DOHH2 (cell line): ENCODE results near the gene RPTOR.

Experiments
- H3F3A ChIP-seq: fragments of 200-600 bp; sonication (generic), shearing (Covaris generic); 2 replicates; pipeline ENCODE4 v1.6.0; 2016; ENCODE audit warnings: antibody characterized with exemption, mild to moderate bottlenecking; ENCODE audit not compliant: control insufficient read depth, insufficient read depth
- H3K27ac ChIP-seq: fragments of 200-600 bp; sonication (generic); 2 replicates; pipeline ENCODE4 v1.5.1; 2014; ENCODE audit warnings: low read depth, mild to moderate bottlenecking, low read length, moderate library complexity
- H3K27me3 ChIP-seq: fragments of 200-600 bp; sonication (generic); 2 replicates; pipeline ENCODE4 v1.6.1; 2014; ENCODE audit warnings: mild to moderate bottlenecking, low read length, mixed read lengths; ENCODE audit not compliant: control insufficient read depth
- H3K36me3 ChIP-seq: fragments of 200-600 bp; sonication (generic); 2 replicates; pipeline ENCODE4 v1.6.1; 2014; ENCODE audit warnings: mild to moderate bottlenecking, low read length, moderate library complexity, mixed read lengths; ENCODE audit not compliant: control insufficient read depth
- H3K4me1 ChIP-seq: fragments of 200-600 bp; sonication (generic); 2 replicates; pipeline ENCODE4 v1.6.1; 2014; ENCODE audit warnings: mild to moderate bottlenecking, low read length, mixed read lengths; ENCODE audit not compliant: control insufficient read depth
- H3K4me2 ChIP-seq: fragments of 200-600 bp; sonication (generic); 2 replicates; pipeline ENCODE4 v1.6.0; 2014; ENCODE audit warnings: mild to moderate bottlenecking, low read length, moderate library complexity
- H3K4me3 ChIP-seq: fragments of 200-600 bp; sonication (generic); 2 replicates; pipeline ENCODE4 v1.5.1; 2014; ENCODE audit warnings: mild to moderate bottlenecking, low read length, mixed read lengths
- H3K79me2 ChIP-seq: fragments of 200-600 bp; sonication (generic); 2 replicates; pipeline ENCODE4 v1.6.1; 2014; ENCODE audit warnings: mild to moderate bottlenecking, low read length, mixed read lengths; ENCODE audit not compliant: control insufficient read depth
- H3K9me2 ChIP-seq: fragments of 200-600 bp; sonication (generic); replicated peaks from 2 replicates; pipeline ENCODE4 v1.6.1; 2014; ENCODE audit warnings: mild to moderate bottlenecking, low read length, mixed read lengths; ENCODE audit not compliant: control insufficient read depth
- H3K9me3 ChIP-seq: fragments of 200-600 bp; sonication (generic); 2 replicates; pipeline ENCODE4 v1.6.1; 2014; ENCODE audit warnings: antibody characterized with exemption, low read length, mixed read lengths; ENCODE audit not compliant: control insufficient read depth, insufficient read depth
- H4K20me1 ChIP-seq: fragments of 200-600 bp; sonication (generic); 2 replicates; pipeline ENCODE4 v1.6.0; 2014; ENCODE audit warnings: low read depth, mild to moderate bottlenecking, antibody characterized with exemption, low read length, moderate library complexity; ENCODE audit not compliant: control insufficient read depth, insufficient read depth
- CTCF ChIP-seq: fragments of 200-600 bp; sonication (generic); IDR thresholded peaks from one replicate; pipeline ENCODE4 v1.5.1; 2014; ENCODE audit warnings: antibody characterized with exemption, mild to moderate bottlenecking, low read depth, low read length; ENCODE audit not compliant: poor library complexity, severe bottlenecking
- EZH2phosphoT487 ChIP-seq: fragments of 200-600 bp; sonication (generic); IDR thresholded peaks from 2 replicates; pipeline ENCODE4 v1.6.1; 2017; ENCODE audit warnings: borderline replicate concordance, mild to moderate bottlenecking, antibody characterized with exemption, low read length, moderate library complexity, mixed read lengths

The RPTOR gene

GRCh38 chr17:80923211-80924110, 378.8 kb downstream of the RPTOR start:
- no peak overlapping the region for H3K4me3 ChIP-seq
- H4K20me1 ChIP-seq = no peaks in the 10 kb centered on the region
- H3F3A ChIP-seq = no peaks in the 10 kb centered on the region
- no peaks in the 10 kb centered on the region for H3K9me3 ChIP-seq
- no peaks in the 10 kb centered on the region for H3K27me3 ChIP-seq
- H3K4me1 ChIP-seq = no peaks in the 10 kb centered on the region
- no peaks in the 10 kb centered on the region; the same call in 1 of the 2 replicates for H3K36me3 ChIP-seq
- H3K9me2 ChIP-seq = no peaks in the 10 kb centered on the region
- no peak overlapping the region for H3K27ac ChIP-seq
- no peaks in the 10 kb centered on the region for H3K79me2 ChIP-seq
- TF ChIP-seq EZH2phosphoT487 = no peak
- TF ChIP-seq CTCF = no peak
- H3K4me2 ChIP-seq = no peak overlapping the region

- no peak overlapping the region for H3K27ac ChIP-seq
- H3K9me2 ChIP-seq = no peaks in the 10 kb centered on the region
- no peak overlapping the region for H3K4me2 ChIP-seq
Observed at GRCh38 chr17:80924111-80924806, 379.6 kb downstream of the RPTOR start.

GRCh38 chr17:80924807-80925610, 380.4 kb downstream of the RPTOR start:
- Histone ChIP-seq H3K4me3 (no peak overlapping the region), H3K9me2 (no peaks in the 10 kb centered on the region), H4K20me1 (no peaks in the 10 kb centered on the region), H3K9me3 (no peaks in the 10 kb centered on the region), H3K27ac (no peak overlapping the region), H3K4me2 (no peak overlapping the region), H3K4me1 (no peaks in the 10 kb centered on the region), H3K36me3 (peaks cover 2% of the 10 kb centered on the region; the same call in 1 of the 2 replicates), H3F3A (no peaks in the 10 kb centered on the region), H3K79me2 (no peaks in the 10 kb centered on the region), H3K27me3 (no peaks in the 10 kb centered on the region)
- TF ChIP-seq CTCF (no peak), EZH2phosphoT487 (no peak)

More at GRCh38 chr17:80924111-80924806, 379.6 kb downstream of the RPTOR start:
- H3K79me2 ChIP-seq = no peaks in the 10 kb centered on the region
- H3K4me3 ChIP-seq = no peak overlapping the region
- H3K36me3 ChIP-seq = peaks cover 2% of the 10 kb centered on the region; the same call in 1 of the 2 replicates
- no peaks in the 10 kb centered on the region for H3F3A ChIP-seq
- TF ChIP-seq CTCF = no peak
- TF ChIP-seq EZH2phosphoT487 = no peak
- no peaks in the 10 kb centered on the region for H3K4me1 ChIP-seq
- H3K9me3 ChIP-seq = no peaks in the 10 kb centered on the region
- H3K27me3 ChIP-seq = no peaks in the 10 kb centered on the region
- no peaks in the 10 kb centered on the region for H4K20me1 ChIP-seq
